Uterus (tissue), 4 donors: ENCODE results near the gene RFX4. TPM values are rescaled to one million over a fixed set of nuclear protein-coding genes. Genes with fewer than 3 reads are reported as not detected.
"Not testable (repeated sequence)": the region's sequence is repeated elsewhere in the genome, so short reads cannot be mapped to it uniquely, and the experiment has no call there.

Source experiments
- DNase-seq, 2 donors: peaks; one replicate each; pipeline ENCODE4 v3.0.0-alpha.2; 2019 to 2020
- H3K27ac ChIP-seq, 2 donors: fragments of 200-600 bp; sonication (generic); 1 replicate in 1 of 2; 2 replicates in 1 of 2; pipeline ENCODE4 v1.5.1; 2016 to 2018
- H3K27me3 ChIP-seq, 2 donors: fragments of 200-600 bp; sonication (generic); one replicate each; pipeline ENCODE4 v1.5.1; 2018 to 2019; ENCODE audit warnings: control low read depth in 1 of 2
- H3K36me3 ChIP-seq, 2 donors: fragments of 200-600 bp; sonication (generic); one replicate each; pipeline ENCODE4 v1.5.1; 2019; ENCODE audit warnings: control low read depth in 1 of 2
- H3K4me1 ChIP-seq, 2 donors: fragments of 200-600 bp; sonication (generic); one replicate each; pipeline ENCODE4 v1.5.1; 2018 to 2019; ENCODE audit warnings: control low read depth in 1 of 2
- H3K4me3 ChIP-seq, 2 donors: fragments of 200-600 bp; sonication (generic); 1 replicate in 1 of 2; 2 replicates in 1 of 2; pipeline ENCODE4 v1.5.1; 2018 to 2019; ENCODE audit warnings: mild to moderate bottlenecking in 1 of 2
- H3K9me3 ChIP-seq, 2 donors: fragments of 200-600 bp; sonication (generic); one replicate each; pipeline ENCODE4 v1.5.1; 2019; ENCODE audit warnings: control low read depth in 1 of 2
- POLR2A ChIP-seq, 2 donors: fragments of 450-650 bp; IDR thresholded peaks; one replicate each; pipeline ENCODE4 v1.6.1; 2016; ENCODE audit warnings: antibody characterized with exemption in 2 of 2, mild to moderate bottlenecking in 1 of 2, moderate library complexity in 1 of 2
- intact Hi-C: fragments of 100-400 bp; cut with DNase I; formaldehyde crosslinking; loops from one replicate; pipeline ENCODE4 v1.15.1; 2023; ENCODE audit warnings: low total_unique reads
- total RNA-seq, 4 donors: library from RNA; depleted of rRNA in 3 of 4; stranded (reverse); fragments of >200 nt in 3 of 4; gene quantifications; one replicate each; pipeline versions ENCODE4 v1.1.0 to v1.2.4, GENCODE V29; 2014 to 2023
- TF ChIP-seq, protein P1 (sequence below), 4 experiments: fragments of 200-600 bp in 2 of 4; fragments of 450-650 bp in 2 of 4; sonication (generic) in 2 of 4; IDR thresholded peaks; one replicate each; pipeline ENCODE4 v1.5.1; 2016 to 2019; ENCODE audit warnings: antibody characterized with exemption in 4 of 4, mild to moderate bottlenecking in 2 of 4, moderate library complexity in 1 of 4
- donor health status: DM: yes; HTN: yes; CAD: no.

Gene RFX4
- total RNA-seq, 4 donors from 2014 or later: not detected

DNA sequence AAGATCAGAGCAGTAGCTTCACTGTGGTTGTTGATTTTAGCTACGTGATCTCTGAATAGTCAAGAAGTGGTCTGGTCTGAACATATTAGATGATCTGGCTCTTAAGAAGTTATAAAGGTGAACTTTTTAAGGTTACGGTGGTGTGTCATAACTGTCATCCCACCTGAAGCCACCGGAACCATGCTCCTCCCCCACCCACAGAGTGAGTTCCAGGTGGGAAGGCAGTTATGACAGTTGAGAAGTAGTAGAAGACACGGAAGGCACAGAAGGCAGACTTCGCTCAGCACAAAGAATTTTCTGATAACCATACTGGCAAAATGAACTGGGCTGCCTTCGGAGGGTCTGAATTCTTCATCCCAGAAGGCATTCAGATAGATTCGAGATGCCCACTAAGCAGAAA, 101.7 kb downstream of the RFX4 start:
- Histone ChIP-seq H3K36me3 (no peaks in the 10 kb centered on the region), H3K27ac (no peak overlapping the region), H3K4me1 (no peaks in the 10 kb centered on the region), H3K27me3 (no peaks in the 10 kb centered on the region), H3K4me3 (no peak overlapping the region), H3K9me3 (no peaks in the 10 kb centered on the region)
- intact Hi-C loops: no loop called here
- TF ChIP-seq, protein P1, sequence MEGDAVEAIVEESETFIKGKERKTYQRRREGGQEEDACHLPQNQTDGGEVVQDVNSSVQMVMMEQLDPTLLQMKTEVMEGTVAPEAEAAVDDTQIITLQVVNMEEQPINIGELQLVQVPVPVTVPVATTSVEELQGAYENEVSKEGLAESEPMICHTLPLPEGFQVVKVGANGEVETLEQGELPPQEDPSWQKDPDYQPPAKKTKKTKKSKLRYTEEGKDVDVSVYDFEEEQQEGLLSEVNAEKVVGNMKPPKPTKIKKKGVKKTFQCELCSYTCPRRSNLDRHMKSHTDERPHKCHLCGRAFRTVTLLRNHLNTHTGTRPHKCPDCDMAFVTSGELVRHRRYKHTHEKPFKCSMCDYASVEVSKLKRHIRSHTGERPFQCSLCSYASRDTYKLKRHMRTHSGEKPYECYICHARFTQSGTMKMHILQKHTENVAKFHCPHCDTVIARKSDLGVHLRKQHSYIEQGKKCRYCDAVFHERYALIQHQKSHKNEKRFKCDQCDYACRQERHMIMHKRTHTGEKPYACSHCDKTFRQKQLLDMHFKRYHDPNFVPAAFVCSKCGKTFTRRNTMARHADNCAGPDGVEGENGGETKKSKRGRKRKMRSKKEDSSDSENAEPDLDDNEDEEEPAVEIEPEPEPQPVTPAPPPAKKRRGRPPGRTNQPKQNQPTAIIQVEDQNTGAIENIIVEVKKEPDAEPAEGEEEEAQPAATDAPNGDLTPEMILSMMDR (IDR thresholded peaks at IDR 0.05): no peak
- TF ChIP-seq POLR2A (IDR thresholded peaks at IDR 0.05): no peak
- DNase-seq: no peak

- Histone ChIP-seq H3K4me3 (no peak overlapping the region), H3K27ac (no peak overlapping the region), H3K9me3 (no peaks in the 10 kb centered on the region), H3K27me3 (no peaks in the 10 kb centered on the region), H3K36me3 (no peaks in the 10 kb centered on the region), H3K4me1 (no peaks in the 10 kb centered on the region)
- no peak for TF ChIP-seq POLR2A (IDR thresholded peaks at IDR 0.05)
- intact Hi-C loops: no loop called here
- no peak for DNase-seq
These were observed 102.6 kb downstream of the RFX4 start for GRCh38 chr12:106685381-106685780.

- Histone ChIP-seq H3K27me3 (no peaks in the 10 kb centered on the region), H3K27ac (no peak overlapping the region), H3K36me3 (no peaks in the 10 kb centered on the region), H3K4me1 (no peaks in the 10 kb centered on the region), H3K9me3 (no peaks in the 10 kb centered on the region), H3K4me3 (no peak overlapping the region)
- DNase-seq: no peak
- TF ChIP-seq, protein P1 (IDR thresholded peaks at IDR 0.05): no peak
- TF ChIP-seq POLR2A (IDR thresholded peaks at IDR 0.05): no peak
- intact Hi-C loops: no loop called here
These were observed 104.9 kb downstream of the RFX4 start for GRCh38 chr12:106687672-106688071.

GRCh38 chr12:106690569-106691305, 107.9 kb downstream of the RFX4 start:
- Histone ChIP-seq H3K9me3 (no peaks in the 10 kb centered on the region), H3K4me3 (no peak overlapping the region), H3K4me1 (no peaks in the 10 kb centered on the region), H3K27ac (no peak overlapping the region), H3K36me3 (no peaks in the 10 kb centered on the region), H3K27me3 (no peaks in the 10 kb centered on the region)
- intact Hi-C loops: no loop called here
- TF ChIP-seq, protein P1 (IDR thresholded peaks at IDR 0.05): no peak
- no peak for TF ChIP-seq POLR2A (IDR thresholded peaks at IDR 0.05)
- DNase-seq: no peak

GRCh38 chr12:106692033-106692432, 109.2 kb downstream of the RFX4 start:
- H3K9me3 ChIP-seq, H3K27ac ChIP-seq, H3K27me3 ChIP-seq, intact Hi-C loops, H3K4me3 ChIP-seq, DNase-seq, H3K4me1 ChIP-seq, H3K36me3 ChIP-seq: not testable (repeated sequence)

DNA sequence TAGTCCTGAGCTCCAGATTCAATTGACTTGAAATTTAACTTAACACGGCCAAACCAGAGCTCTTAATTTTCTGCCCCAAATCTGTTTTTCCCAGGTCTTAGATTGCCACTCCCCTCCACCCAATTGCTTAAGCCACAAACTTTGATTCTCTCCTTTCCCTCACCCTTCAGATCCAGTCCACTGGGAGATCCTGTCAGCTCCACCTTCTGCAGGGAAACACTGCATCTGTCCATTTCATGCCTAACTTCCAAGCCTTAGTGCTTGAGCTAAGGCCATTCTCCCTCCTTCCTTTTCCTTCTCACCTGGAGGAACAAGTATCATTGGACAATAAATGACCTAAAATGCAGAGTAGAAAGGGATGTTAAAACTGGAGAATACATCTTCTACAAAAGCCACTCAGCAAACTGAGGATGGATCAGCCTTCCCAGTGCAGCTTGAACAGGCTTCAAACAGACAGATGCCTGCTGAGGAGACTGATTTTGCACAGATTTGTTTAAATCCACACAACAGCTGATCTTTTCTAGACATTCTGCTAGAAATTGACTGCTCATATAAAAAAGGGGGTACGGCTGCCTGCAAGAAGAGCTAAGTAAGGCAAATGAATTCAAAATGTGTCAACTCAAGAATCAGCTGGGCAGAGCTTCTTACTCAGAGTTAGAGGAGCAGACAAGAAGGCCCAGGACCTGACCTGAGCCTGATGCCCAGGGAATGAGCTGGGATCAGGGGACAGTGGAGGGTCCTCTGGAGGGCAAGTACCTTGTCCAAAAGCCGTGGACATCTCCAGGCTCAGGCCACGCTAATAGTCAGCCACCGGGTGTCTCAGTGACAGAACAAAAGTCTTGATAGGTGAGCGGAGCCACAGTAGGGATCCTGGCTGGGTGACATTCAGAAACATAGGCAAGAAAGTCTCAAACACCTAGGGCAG, 110.4 kb downstream of the RFX4 start:
- intact Hi-C loops: no loop called here
- Histone ChIP-seq H3K4me1 (no peaks in the 10 kb centered on the region), H3K4me3 (no peak overlapping the region), H3K9me3 (no peaks in the 10 kb centered on the region), H3K27ac (no peak overlapping the region), H3K36me3 (no peaks in the 10 kb centered on the region), H3K27me3 (no peaks in the 10 kb centered on the region)
- TF ChIP-seq, protein P1 (IDR thresholded peaks at IDR 0.05): no peak
- no peak for TF ChIP-seq POLR2A (IDR thresholded peaks at IDR 0.05)
- DNase-seq: no peak
